ENCODE results near the gene DHCR7.

DHCR7 gene

DNA sequence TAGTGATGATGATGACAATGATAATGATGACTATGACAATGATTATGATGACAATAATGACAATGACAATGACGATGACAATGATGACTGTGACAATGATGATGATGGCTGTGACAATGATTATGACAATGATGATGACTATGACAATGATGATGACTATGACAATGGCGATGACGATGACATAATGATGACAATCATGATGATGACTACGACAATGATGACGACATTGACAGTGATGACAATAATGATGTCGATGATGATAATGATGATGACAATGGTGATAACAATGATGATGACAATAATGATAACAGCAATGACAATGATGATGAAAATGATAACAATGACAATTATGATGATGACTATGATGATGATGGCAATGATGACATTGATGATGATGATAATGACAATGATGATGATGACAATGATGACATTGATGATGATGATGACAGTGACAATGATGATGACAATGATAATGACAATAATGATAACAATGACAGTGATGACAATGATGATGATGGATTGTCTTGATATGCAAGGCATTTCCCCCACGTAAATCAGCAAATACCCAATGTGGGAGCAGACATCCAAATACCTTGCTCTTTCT is 37.7 kb downstream of the DHCR7 start:
- no peak for DNase-seq (ENCODE audit: low read depth)

GRCh38 chr11:71408826-71409225 is 39.4 kb downstream of the DHCR7 start:
- DNase-seq (ENCODE audit: low read depth): no peak

GRCh38 chr11:71407356-71407755 is 40.8 kb downstream of the DHCR7 start:
- DNase-seq (ENCODE audit: low read depth): no peak

DNA sequence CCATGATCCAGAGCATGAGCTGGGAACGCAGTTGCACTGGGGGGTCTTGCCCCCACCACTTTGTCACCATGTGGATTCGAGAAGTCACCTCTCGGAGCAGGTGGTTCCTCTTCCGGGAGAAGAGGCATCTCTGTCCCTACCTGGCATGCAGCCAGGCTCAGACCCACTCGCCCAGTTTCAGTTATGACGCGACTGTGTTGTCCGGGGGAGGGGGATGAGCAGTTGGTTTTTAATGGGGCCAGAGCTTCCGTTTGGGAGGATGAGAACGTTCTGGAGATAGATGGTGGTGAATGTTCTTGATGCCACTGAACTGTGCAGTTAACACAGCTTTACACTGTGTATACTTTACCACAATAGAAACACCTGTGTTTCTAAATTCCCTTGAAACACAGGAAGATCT is 41.5 kb downstream of the DHCR7 start:
- DNase-seq (ENCODE audit: low read depth): no peak

- DNase-seq (ENCODE audit: low read depth): no peak
Measured at GRCh38 chr11:71404209-71404608, 44.0 kb downstream of the DHCR7 start.

DNA sequence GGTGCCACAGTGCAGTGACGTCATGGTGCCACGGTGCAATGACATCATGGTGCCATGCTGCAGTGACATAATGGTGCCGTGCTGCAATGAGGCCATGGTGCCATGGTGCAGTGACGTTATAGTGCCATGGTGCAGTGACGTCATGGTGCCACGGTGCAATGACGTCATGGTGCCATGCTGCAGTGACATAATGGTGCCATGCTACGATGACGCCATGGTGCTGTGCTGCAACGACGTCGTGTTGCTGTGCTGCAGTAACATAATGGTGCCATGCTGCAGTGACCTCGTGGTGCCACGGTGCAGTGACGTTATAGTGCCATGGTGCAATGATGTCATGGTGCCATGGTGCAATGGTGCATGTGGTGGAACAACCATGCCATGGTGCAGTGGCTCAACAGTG is 45.3 kb downstream of the DHCR7 start:
- no peak for DNase-seq (ENCODE audit: low read depth)

- DNase-seq (ENCODE audit: low read depth): no peak
Measured at GRCh38 chr11:71400216-71400615, 48.0 kb downstream of the DHCR7 start.

GRCh38 chr11:71399341-71399740 is 48.9 kb downstream of the DHCR7 start:
- no peak for DNase-seq (ENCODE audit: low read depth)

GRCh38 chr11:71397961-71398360 is 50.2 kb downstream of the DHCR7 start:
- no peak for DNase-seq (ENCODE audit: low read depth)

DNA sequence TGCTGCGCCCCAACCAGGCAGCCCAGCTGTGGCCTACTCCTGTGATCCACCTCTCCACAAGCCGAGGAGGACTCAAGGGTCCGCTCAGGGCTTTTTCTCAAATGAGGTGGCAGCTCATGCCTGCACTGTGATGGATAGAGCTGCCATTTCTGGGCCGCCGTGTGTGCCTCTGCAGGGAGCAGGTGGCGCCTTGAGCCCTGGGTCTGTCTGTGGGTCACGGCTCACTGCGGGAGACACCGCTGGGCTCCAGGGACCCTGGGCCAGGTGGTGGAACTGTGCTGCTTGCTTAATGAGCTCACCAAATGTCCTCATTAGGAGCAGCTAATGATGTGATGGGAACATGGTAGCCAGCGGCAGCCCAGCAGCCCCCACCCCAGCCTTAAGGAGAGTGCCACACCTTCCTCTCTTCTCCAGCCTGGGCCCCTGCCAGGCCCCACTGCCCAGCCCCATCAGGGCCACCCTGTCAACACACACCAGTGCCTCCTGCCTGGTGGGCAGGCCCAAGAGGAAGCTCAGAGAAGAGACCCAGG is 50.8 kb downstream of the DHCR7 start:
- no peak for DNase-seq (ENCODE audit: low read depth)

DNA sequence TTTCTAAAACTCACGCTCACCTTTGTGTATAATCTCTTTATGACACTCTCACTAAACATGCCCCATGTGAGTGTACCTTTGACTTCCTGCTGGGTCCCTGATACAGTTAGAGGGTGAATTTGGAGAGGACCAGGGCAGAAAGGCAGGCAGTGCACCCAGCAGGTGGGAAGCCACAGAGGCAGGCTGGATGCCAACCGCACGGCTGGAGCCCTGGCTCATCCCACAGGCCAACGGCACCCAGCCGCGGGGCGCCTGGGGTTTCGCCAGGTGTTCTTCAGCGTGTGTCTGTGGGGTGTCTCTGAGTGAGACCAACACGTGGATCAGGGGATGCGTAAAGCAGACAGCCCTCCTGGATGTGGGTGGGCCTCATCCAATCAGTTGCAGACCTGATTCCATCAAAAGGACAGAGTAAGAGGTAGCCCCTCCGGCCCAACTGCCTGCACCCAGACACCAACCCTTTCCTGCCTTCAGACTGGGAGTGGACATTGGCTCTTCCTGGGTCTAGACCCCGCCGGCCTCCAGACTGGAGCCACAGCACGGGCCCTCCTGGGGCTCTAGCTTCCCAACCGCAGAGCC is 51.6 kb downstream of the DHCR7 start:
- DNase-seq (ENCODE audit: low read depth): no peak

DNA sequence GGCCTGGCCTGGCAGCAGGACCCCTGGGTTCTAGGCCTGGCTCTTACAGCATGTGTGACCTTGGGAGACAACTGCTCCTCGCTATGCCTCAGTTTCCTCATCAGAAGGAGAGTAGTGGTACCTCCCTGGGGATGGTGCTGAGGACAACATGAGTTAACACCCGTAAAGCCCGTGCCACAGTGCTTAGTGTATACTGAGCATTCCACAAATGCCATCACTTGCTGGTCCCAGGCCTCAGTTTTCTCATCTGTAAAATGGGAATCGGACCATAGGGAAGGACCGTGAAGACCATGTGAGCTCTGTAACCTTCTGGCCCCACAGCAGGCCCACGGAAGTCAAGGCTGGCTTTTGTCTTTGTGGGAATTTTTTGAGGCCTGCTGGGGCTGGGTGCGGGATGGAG is 52.4 kb downstream of the DHCR7 start:
- no peak for DNase-seq (ENCODE audit: low read depth)

GRCh38 chr11:71395263-71395560 is 53.0 kb downstream of the DHCR7 start:
- no peak for DNase-seq (ENCODE audit: low read depth)

- DNase-seq (ENCODE audit: low read depth): no peak
Measured at GRCh38 chr11:71393283-71393682, 54.9 kb downstream of the DHCR7 start.

- no peak for DNase-seq (ENCODE audit: low read depth)
Measured at GRCh38 chr11:71391796-71392195, 56.4 kb downstream of the DHCR7 start.

- DNase-seq (ENCODE audit: low read depth): no peak
Measured at GRCh38 chr11:71391352-71391751, 56.8 kb downstream of the DHCR7 start.

DNA sequence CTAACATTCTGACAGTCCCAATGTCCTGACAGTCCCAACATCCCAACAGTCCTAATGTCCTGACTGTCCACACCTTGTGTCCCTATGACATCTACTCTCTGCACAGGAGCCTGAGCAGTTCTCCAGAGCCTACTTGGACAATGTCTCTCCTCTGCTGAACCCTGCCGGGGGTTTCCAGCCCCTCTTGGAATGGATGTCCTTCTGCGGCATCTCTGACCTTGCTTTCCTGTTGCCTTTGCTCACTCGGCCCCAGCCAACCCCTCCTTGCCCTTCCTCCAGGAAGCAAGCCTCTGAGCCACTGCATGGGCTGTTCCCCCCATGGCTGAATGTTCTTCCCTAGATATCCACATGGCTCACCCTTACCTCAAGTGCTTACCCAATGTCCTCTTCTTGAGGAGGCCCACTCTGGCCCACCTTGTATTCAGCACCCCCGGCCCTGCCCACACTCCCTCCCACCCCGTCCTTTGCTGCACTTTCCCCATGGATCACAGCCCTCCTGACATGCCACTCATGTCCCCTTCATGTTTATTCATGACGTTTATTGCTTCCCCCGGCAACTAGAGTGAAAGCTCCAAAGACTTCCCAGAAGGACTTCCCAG is 59.5 kb downstream of the DHCR7 start:
- DNase-seq (ENCODE audit: low read depth): no peak

- DNase-seq (ENCODE audit: low read depth): no peak
Measured at GRCh38 chr11:71387784-71388636, 60.2 kb downstream of the DHCR7 start.

GRCh38 chr11:71387200-71387599 is 61.0 kb downstream of the DHCR7 start:
- no peak for DNase-seq (ENCODE audit: low read depth)

GRCh38 chr11:71386202-71386601 is 62.0 kb downstream of the DHCR7 start:
- no peak for DNase-seq (ENCODE audit: low read depth)

DNA sequence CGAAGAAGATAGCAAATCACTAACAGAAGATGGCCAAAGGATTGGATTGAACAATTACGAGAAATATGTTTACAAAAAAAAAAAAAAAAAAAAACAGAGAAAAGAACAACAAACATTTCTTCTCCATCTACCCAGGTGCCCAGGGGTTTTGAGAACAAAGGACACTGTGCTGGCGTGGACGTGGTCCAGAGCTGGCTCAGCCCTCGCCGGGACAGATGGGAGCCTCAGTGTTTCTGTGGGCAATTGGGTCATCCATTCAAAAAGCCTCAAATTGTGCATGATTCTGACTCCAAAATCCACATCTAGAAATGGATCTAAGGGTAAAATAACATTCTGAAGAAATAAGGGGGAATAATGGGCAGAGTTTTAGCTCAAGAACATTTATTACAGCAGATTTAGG is 63.1 kb downstream of the DHCR7 start:
- no peak for DNase-seq (ENCODE audit: low read depth)

DNA sequence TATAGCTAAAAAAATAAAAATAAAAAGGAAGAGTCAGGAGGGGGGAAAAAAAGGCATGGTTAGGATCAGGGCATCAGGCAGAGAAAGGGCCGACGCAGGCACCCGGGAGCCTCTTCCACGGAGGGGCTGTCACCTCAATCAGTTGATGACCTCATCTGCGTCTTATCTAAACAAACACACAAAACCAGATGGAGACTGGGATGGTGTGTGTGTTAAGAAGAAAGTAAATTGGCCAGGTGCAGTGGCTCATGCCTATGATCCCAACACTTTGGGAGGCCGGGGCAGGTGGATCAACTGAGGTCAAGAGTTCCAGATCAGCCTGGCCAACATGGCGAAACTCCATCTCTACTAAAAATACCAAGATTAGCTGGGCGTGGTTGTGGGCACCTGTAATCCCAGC is 63.6 kb downstream of the DHCR7 start:
- DNase-seq (ENCODE audit: low read depth): no peak
